ENCODE results near the gene P2RX7.
A peak's percentile ranks its signal among the peaks of the same experiment; 100 is the strongest.
"Not testable (repeated sequence)": the region's sequence is repeated elsewhere in the genome, so short reads cannot be mapped to it uniquely, and the experiment has no call there.

P2RX7 gene

DNA sequence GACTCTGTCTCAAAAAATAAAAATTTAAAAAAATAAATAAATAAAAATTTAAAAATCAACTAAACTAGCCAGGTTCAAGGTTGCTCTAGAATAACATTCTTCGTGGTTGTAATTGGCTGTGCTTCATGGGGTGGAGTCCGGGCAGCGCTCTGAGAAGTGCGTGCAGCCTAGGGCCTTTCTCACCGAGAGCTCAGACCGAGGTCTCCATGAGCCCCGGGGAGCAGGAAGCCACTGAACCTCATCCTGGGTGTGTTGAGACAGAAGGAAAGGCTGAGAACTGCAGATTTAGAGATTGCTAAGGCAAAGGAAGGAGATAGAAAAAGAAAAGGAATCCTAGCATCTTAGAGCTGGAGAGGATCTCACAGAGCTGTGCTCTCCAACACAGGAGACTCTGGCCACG is 91.9 kb downstream of the P2RX7 start:
- no peaks in the 10 kb centered on the region for H3K79me2 ChIP-seq (ENCODE audit: low read length)

DNA sequence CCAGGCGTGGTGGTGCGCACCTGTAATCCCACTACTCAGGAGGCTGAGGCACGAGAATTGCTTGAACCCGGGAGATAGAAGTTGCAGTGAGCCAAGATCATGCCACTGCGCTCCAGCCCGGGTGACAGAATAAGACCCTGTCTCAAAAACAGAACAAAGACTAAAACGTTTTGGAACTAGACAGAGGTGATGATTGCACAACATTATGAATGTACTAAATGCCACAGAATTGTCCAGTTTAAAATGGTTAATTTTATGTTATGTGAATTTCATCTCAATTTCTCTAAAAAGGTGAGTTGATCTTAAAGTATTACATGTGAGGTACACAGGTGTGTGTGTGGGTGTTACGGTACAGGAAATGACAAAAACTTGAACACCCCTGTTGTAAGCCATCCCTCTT is 93.7 kb downstream of the P2RX7 start:
- Histone ChIP-seq H3K9me2 (replicated peaks; ENCODE audit: insufficient read depth, low read length) (no peaks in the 10 kb centered on the region), H3K9me3 (replicated peaks; ENCODE audit: insufficient read depth, low read length) (no peaks in the 10 kb centered on the region), H4K20me1 (ENCODE audit: insufficient read depth, low read length) (no peaks in the 10 kb centered on the region), H2AFZ (ENCODE audit: low read length) (no peak overlapping the region), H3K4me2 (ENCODE audit: low read depth, low read length) (no peak overlapping the region), H3K36me3 (replicated peaks; ENCODE audit: insufficient read depth, low read length) (no peaks in the 10 kb centered on the region), H3K79me2 (ENCODE audit: low read length) (no peaks in the 10 kb centered on the region), H3F3A (ENCODE audit: insufficient read depth, low read length) (peaks cover 3% of the 10 kb centered on the region; the same call in 1 of the 2 replicates), H3K9ac (ENCODE audit: low read length) (no peak overlapping the region), H3K27me3 (replicated peaks; ENCODE audit: insufficient read depth, low read length) (no peaks in the 10 kb centered on the region), H3K4me3 (ENCODE audit: low read length) (no peak overlapping the region), H3K27ac (ENCODE audit: low read length) (peak overlapping the region; percentile 88; the same call in 1 of the 2 replicates), H3K4me1 (ENCODE audit: low read length) (0 out of 2 replicates have a peak, but pooled peaks cover 4% of the 10 kb centered on the region)
- TF ChIP-seq EZH2 (optimal IDR thresholded peaks at IDR 0.05; ENCODE audit: low read depth, low read length) (no peak), EZH2phosphoT487 (IDR thresholded peaks at IDR 0.05; ENCODE audit: low read length) (no peak)
- TF ChIP-seq, protein P1, sequence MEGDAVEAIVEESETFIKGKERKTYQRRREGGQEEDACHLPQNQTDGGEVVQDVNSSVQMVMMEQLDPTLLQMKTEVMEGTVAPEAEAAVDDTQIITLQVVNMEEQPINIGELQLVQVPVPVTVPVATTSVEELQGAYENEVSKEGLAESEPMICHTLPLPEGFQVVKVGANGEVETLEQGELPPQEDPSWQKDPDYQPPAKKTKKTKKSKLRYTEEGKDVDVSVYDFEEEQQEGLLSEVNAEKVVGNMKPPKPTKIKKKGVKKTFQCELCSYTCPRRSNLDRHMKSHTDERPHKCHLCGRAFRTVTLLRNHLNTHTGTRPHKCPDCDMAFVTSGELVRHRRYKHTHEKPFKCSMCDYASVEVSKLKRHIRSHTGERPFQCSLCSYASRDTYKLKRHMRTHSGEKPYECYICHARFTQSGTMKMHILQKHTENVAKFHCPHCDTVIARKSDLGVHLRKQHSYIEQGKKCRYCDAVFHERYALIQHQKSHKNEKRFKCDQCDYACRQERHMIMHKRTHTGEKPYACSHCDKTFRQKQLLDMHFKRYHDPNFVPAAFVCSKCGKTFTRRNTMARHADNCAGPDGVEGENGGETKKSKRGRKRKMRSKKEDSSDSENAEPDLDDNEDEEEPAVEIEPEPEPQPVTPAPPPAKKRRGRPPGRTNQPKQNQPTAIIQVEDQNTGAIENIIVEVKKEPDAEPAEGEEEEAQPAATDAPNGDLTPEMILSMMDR (IDR thresholded peaks at IDR 0.05; ENCODE audit: low read length): no peak
- no peak for DNase-seq

More for the DNA sequence above, 91.9 kb downstream of the P2RX7 start:
- Histone ChIP-seq H4K20me1 (ENCODE audit: insufficient read depth, low read length) (no peaks in the 10 kb centered on the region), H3K27ac (ENCODE audit: low read length) (no peak overlapping the region), H3K4me1 (ENCODE audit: low read length) (0 out of 2 replicates have a peak, but pooled peaks cover 4% of the 10 kb centered on the region), H3K4me2 (ENCODE audit: low read depth, low read length) (no peak overlapping the region), H3K9me2 (replicated peaks; ENCODE audit: insufficient read depth, low read length) (no peaks in the 10 kb centered on the region), H3F3A (ENCODE audit: insufficient read depth, low read length) (peaks cover 3% of the 10 kb centered on the region; the same call in 1 of the 2 replicates), H3K36me3 (replicated peaks; ENCODE audit: insufficient read depth, low read length) (no peaks in the 10 kb centered on the region), H3K9me3 (replicated peaks; ENCODE audit: insufficient read depth, low read length) (no peaks in the 10 kb centered on the region), H3K4me3 (ENCODE audit: low read length) (no peak overlapping the region), H3K27me3 (replicated peaks; ENCODE audit: insufficient read depth, low read length) (no peaks in the 10 kb centered on the region), H2AFZ (ENCODE audit: low read length) (no peak overlapping the region), H3K9ac (ENCODE audit: low read length) (no peak overlapping the region)
- DNase-seq: no peak
- TF ChIP-seq EZH2phosphoT487 (IDR thresholded peaks at IDR 0.05; ENCODE audit: low read length) (no peak), EZH2 (optimal IDR thresholded peaks at IDR 0.05; ENCODE audit: low read depth, low read length) (no peak)
- TF ChIP-seq, protein P1 (IDR thresholded peaks at IDR 0.05; ENCODE audit: low read length): no peak

DNA sequence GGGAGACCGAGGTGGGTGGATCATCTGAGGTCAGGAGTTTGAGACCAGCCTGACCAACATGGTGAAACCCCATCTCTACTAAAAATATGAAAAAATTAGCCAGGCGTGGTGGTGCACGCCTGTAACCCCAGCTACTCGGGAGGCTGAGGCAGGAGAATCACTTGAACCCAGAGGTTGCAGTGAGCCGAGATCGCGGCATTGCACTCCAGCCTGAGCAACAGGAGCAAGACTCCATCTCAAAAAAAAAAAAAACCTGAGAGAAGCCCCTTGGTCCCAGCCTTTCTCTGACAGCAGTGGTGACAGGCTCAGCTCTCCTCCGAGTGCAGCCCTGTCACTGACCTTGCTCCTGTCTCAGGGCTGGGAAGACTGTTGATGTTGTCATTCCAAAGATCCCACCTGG is 94.2 kb downstream of the P2RX7 start:
- Histone ChIP-seq H3K4me2 (ENCODE audit: low read depth, low read length) (peak overlapping the region; percentile 70; the same call in 1 of the 2 replicates), H3K9ac (ENCODE audit: low read length) (peak overlapping the region; percentile 49; the same call in 1 of the 2 replicates), H3K27ac (ENCODE audit: low read length) (peak overlapping the region; percentile 88; the same call in 1 of the 2 replicates)
- H3K4me1 ChIP-seq (ENCODE audit: low read length); H4K20me1 ChIP-seq (ENCODE audit: insufficient read depth, low read length); H3K9me3 ChIP-seq (replicated peaks; ENCODE audit: insufficient read depth, low read length); H3K79me2 ChIP-seq (ENCODE audit: low read length); H3K4me3 ChIP-seq (ENCODE audit: low read length); DNase-seq; H2AFZ ChIP-seq (ENCODE audit: low read length); H3F3A ChIP-seq (ENCODE audit: insufficient read depth, low read length); H3K36me3 ChIP-seq (replicated peaks; ENCODE audit: insufficient read depth, low read length); H3K27me3 ChIP-seq (replicated peaks; ENCODE audit: insufficient read depth, low read length); H3K9me2 ChIP-seq (replicated peaks; ENCODE audit: insufficient read depth, low read length): not testable (repeated sequence)

DNA sequence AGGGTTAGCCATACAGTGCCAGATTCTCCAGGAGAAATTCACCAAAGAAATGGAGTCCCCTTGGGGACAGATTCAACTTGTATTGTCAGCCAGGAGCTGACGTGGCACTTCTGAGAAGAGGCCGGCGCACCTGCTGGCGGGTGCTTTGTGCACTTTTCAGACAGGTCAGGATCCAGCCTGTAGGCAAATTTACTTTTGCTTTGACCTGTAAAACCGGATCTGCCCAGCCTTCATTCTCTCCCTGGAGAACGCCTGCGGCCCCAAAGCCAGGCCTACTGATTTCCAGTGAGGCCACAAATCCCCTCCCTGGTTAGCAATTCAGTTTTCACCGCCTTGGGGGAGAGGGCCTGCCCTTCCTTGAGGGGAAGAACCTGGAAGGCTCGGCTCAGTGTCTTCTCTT is 94.6 kb downstream of the P2RX7 start:
- no peaks in the 10 kb centered on the region for H3K9me3 ChIP-seq (replicated peaks; ENCODE audit: insufficient read depth, low read length)
- peak overlapping the region; percentile 88; the same call in 1 of the 2 replicates for H3K27ac ChIP-seq (ENCODE audit: low read length)
- no peaks in the 10 kb centered on the region for H3K79me2 ChIP-seq (ENCODE audit: low read length)
- H3K9ac ChIP-seq (ENCODE audit: low read length): peak overlapping the region; percentile 49; the same call in 1 of the 2 replicates
- H3K36me3 ChIP-seq (replicated peaks; ENCODE audit: insufficient read depth, low read length): no peaks in the 10 kb centered on the region
- H2AFZ ChIP-seq (ENCODE audit: low read length): peak overlapping the region; percentile 52; the same call in 1 of the 2 replicates
- no peaks in the 10 kb centered on the region for H3K9me2 ChIP-seq (replicated peaks; ENCODE audit: insufficient read depth, low read length)
- H3K4me2 ChIP-seq (ENCODE audit: low read depth, low read length): peak overlapping the region; percentile 70; the same call in 1 of the 2 replicates
- peaks cover 3% of the 10 kb centered on the region; the same call in 1 of the 2 replicates for H3F3A ChIP-seq (ENCODE audit: insufficient read depth, low read length)
- no peak for TF ChIP-seq EZH2phosphoT487 (IDR thresholded peaks at IDR 0.05; ENCODE audit: low read length)
- TF ChIP-seq, protein P1 (IDR thresholded peaks at IDR 0.05; ENCODE audit: low read length): no peak
- TF ChIP-seq EZH2 (optimal IDR thresholded peaks at IDR 0.05; ENCODE audit: low read depth, low read length): no peak
- H4K20me1 ChIP-seq (ENCODE audit: insufficient read depth, low read length): no peaks in the 10 kb centered on the region
- DNase-seq: peak; percentile 81
- H3K27me3 ChIP-seq (replicated peaks; ENCODE audit: insufficient read depth, low read length): no peaks in the 10 kb centered on the region
- H3K4me1 ChIP-seq (ENCODE audit: low read length): 0 out of 2 replicates have a peak, but pooled peaks cover 4% of the 10 kb centered on the region
- H3K4me3 ChIP-seq (ENCODE audit: low read length): no peak overlapping the region
